C4-2B (cell line): ENCODE measurements around the gene BCO1.

Experiments used
- ZFX ChIP-seq: fragments of 450-650 bp; IDR thresholded peaks from 2 replicates; pipeline ENCODE4 v1.6.1; 2017
- TF ChIP-seq, protein P1 (sequence below): fragments of 450-650 bp; conservative IDR thresholded peaks from 2 replicates; pipeline ENCODE4 v1.5.1; 2017; ENCODE audit warnings: mild to moderate bottlenecking

DNA sequence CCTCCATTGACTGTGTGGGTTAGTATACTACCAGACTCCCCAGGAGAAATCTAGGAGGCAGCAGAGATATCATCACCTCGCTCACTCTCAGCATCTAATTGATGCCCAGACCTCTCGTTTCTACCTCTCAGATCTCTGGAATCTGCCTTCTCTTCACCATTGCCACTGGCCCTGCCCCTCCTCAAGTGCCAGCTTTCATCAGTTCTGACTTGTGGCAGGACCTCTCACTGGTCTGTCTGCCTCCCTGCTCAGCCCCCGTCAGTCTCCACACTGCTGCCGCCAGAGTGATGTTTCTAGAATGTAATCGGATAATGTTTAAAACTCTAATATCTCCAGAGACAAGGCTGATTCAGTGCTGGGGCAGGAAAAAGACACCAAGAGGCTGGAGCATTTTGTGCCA is 91.5 kb downstream of the BCO1 start:
- TF ChIP-seq, protein P1, sequence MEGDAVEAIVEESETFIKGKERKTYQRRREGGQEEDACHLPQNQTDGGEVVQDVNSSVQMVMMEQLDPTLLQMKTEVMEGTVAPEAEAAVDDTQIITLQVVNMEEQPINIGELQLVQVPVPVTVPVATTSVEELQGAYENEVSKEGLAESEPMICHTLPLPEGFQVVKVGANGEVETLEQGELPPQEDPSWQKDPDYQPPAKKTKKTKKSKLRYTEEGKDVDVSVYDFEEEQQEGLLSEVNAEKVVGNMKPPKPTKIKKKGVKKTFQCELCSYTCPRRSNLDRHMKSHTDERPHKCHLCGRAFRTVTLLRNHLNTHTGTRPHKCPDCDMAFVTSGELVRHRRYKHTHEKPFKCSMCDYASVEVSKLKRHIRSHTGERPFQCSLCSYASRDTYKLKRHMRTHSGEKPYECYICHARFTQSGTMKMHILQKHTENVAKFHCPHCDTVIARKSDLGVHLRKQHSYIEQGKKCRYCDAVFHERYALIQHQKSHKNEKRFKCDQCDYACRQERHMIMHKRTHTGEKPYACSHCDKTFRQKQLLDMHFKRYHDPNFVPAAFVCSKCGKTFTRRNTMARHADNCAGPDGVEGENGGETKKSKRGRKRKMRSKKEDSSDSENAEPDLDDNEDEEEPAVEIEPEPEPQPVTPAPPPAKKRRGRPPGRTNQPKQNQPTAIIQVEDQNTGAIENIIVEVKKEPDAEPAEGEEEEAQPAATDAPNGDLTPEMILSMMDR: no peak
- no peak for TF ChIP-seq ZFX
